Muscle layer of colon (tissue), 2 donors: ENCODE results near the gene TMEM258.
A peak's percentile ranks its signal among the peaks of the same experiment; 100 is the strongest.

Experiments
- H3K27ac ChIP-seq: one replicate; pipeline ENCODE4 v1.7.0; 2013; ENCODE audit warnings: low read depth, mild to moderate bottlenecking, low read length, moderate library complexity
- H3K27me3 ChIP-seq, 2 donors: one replicate each; pipeline ENCODE4 v1.7.0; 2013; ENCODE audit warnings: low read length in 2 of 2, mild to moderate bottlenecking in 2 of 2; ENCODE audit not compliant: insufficient read depth in 2 of 2, control insufficient read depth in 1 of 2
- H3K36me3 ChIP-seq: one replicate; pipeline ENCODE4 v1.7.0; 2013; ENCODE audit warnings: mild to moderate bottlenecking, low read length; ENCODE audit not compliant: insufficient read depth
- H3K4me1 ChIP-seq: one replicate; pipeline ENCODE4 v1.7.0; 2013; ENCODE audit warnings: mild to moderate bottlenecking, low read length; ENCODE audit not compliant: insufficient read depth
- H3K4me3 ChIP-seq, 2 donors: one replicate each; pipeline ENCODE4 v1.7.0; 2013; ENCODE audit warnings: low read length in 2 of 2, low read depth in 1 of 2, mild to moderate bottlenecking in 1 of 2, moderate library complexity in 1 of 2
- H3K9ac ChIP-seq: one replicate; pipeline ENCODE4 v1.7.0; 2013; ENCODE audit warnings: low read length
- H3K9me3 ChIP-seq: one replicate; pipeline ENCODE4 v1.7.0; 2013; ENCODE audit warnings: mild to moderate bottlenecking, low read length
- donor health status: abdominal sarcoma.
- donor health status: Adenocarcinoma of cecum.

TMEM258 gene

DNA sequence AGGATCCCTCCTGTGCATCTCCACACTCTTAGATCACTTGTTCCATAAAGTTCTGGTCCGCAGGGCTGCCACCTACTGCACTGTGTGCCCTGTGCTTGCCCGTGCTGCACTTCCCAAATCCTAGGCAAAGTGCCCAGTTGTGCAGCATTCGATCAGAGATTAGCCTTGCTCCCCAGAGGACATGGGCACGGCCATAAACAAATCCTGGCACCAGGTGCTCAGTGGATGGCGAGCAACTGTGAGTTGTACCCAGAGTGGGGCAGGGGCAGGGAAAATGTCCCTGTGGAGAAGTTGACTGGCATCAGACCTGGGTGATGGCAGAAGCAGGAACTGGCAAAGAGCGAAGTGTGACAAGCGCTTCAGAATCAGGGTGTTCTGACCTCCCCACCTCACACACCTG lies 40.4 kb upstream of the TMEM258 start:
- Histone ChIP-seq H3K36me3 (no peaks in the 10 kb centered on the region), H3K9ac (no peak overlapping the region), H3K4me1 (peaks cover 37% of the 10 kb centered on the region), H3K9me3 (no peaks in the 10 kb centered on the region), H3K27me3 (no peaks in the 10 kb centered on the region), H3K27ac (no peak overlapping the region), H3K4me3 (no peak overlapping the region)

GRCh38 chr11:61832207-61832606 lies 39.8 kb upstream of the TMEM258 start:
- no peak overlapping the region for H3K27ac ChIP-seq
- peaks cover 39% of the 10 kb centered on the region for H3K4me1 ChIP-seq

DNA sequence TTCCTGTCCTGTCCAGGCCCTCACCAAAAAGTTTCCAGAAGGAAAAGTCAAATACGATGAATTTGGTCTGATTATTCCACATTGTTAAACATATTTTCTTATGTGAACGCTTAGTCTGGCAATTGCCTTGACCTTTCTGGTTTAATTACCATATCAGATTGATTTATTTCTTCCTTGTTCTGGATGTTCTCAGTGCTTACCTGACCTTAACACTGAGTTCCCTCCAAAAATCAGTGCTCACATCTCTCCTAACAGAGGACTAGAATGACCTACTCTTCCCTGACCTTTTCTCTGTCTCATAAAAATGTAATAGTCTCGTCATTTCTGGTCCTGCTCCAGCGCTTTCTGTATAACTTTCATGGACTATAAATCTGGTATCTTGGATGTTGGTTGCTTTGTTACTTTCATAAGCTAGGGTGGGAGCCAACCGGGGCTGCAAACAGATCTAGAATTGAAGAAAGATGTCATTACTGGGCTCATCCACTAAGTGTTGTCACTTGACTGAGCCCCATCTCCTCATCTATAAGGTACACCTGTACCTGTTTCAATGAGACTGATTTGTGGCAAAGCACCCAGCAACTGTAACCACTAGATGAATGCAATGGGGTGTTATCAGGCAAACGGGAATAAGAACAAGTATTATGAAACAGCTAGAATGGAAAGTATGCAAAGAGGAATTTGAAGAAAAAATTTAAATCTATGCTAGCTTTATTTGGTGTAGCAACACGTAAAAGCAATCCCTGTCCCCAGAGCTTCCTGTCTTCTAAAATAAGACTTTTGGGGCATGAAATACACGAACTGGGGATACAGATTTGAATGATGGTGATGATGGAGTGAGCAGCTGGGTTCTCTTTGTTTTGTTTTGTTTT lies 38.1 kb upstream of the TMEM258 start:
- Histone ChIP-seq H3K9ac (no peak overlapping the region), H3K36me3 (no peaks in the 10 kb centered on the region), H3K27me3 (no peaks in the 10 kb centered on the region), H3K27ac (peak overlapping the region; percentile 53), H3K4me1 (peaks cover 42% of the 10 kb centered on the region), H3K9me3 (no peaks in the 10 kb centered on the region), H3K4me3 (peak overlapping the region in 1 of 2 donors; percentile 6)

More at GRCh38 chr11:61832207-61832606, 39.8 kb upstream of the TMEM258 start:
- Histone ChIP-seq H3K9ac (no peak overlapping the region), H3K27me3 (no peaks in the 10 kb centered on the region), H3K9me3 (no peaks in the 10 kb centered on the region), H3K4me3 (no peak overlapping the region), H3K36me3 (no peaks in the 10 kb centered on the region)

DNA sequence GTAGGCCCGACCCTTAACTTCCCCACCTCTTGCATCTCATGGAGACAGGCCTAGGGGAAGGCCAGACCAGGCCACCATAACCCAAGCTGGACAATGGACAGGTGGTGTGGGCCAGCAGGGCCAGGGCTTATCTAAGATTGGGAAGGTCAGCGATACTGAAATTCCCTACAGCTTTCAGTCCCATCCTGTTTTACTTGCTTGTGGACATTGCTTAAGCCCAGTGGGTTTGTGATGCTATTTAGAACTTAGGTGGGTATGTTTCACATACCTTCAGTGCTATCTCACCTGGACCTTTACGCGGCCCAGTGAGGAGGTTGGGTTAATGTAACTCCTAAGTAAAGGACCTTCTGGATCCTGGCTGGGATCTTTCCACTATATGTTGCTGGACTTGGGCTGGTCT lies 37.4 kb upstream of the TMEM258 start:
- H3K9me3 ChIP-seq: no peaks in the 10 kb centered on the region
- no peak overlapping the region for H3K9ac ChIP-seq

GRCh38 chr11:61828629-61829407 lies 36.4 kb upstream of the TMEM258 start:
- Histone ChIP-seq H3K36me3 (no peaks in the 10 kb centered on the region), H3K4me1 (peaks cover 32% of the 10 kb centered on the region), H3K27me3 (no peaks in the 10 kb centered on the region), H3K9ac (no peak overlapping the region), H3K27ac (peak overlapping the region; percentile 95), H3K9me3 (no peaks in the 10 kb centered on the region), H3K4me3 (peak overlapping the region; percentile 61 to 92)

More for the DNA sequence above, 37.4 kb upstream of the TMEM258 start:
- Histone ChIP-seq H3K4me1 (peaks cover 38% of the 10 kb centered on the region), H3K36me3 (no peaks in the 10 kb centered on the region), H3K4me3 (no peak overlapping the region), H3K27ac (peak overlapping the region; percentile 28), H3K27me3 (no peaks in the 10 kb centered on the region)

DNA sequence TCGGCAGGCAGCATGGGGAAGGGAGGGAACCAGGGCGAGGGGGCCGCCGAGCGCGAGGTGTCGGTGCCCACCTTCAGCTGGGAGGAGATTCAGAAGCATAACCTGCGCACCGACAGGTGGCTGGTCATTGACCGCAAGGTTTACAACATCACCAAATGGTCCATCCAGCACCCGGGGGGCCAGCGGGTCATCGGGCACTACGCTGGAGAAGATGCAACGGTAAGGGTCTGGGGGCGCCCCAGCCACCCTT lies 35.9 kb upstream of the TMEM258 start:
- Histone ChIP-seq H3K4me1 (peaks cover 32% of the 10 kb centered on the region), H3K9ac (no peak overlapping the region), H3K9me3 (no peaks in the 10 kb centered on the region)

GRCh38 chr11:61827571-61828378 lies 35.4 kb upstream of the TMEM258 start, which contains the start of gene FADS2:
Gene FADS2, plus strand, starts transcription at chr11:61828300. Its CDS starts 91 bp downstream, at chr11:61828391.
- H3K36me3 ChIP-seq: no peaks in the 10 kb centered on the region
- no peaks in the 10 kb centered on the region for H3K9me3 ChIP-seq
- peak within 1 kb of the TSS; percentile 95 for H3K27ac ChIP-seq
- peaks cover 32% of the 10 kb centered on the region for H3K4me1 ChIP-seq
- peak within 1 kb of the TSS; percentile 61 to 92 for H3K4me3 ChIP-seq
- H3K27me3 ChIP-seq: no peaks in the 10 kb centered on the region
- H3K9ac ChIP-seq: no peak within 1 kb of the TSS

More for the DNA sequence above, 35.9 kb upstream of the TMEM258 start:
- no peaks in the 10 kb centered on the region for H3K27me3 ChIP-seq
- no peaks in the 10 kb centered on the region for H3K36me3 ChIP-seq
- peak overlapping the region; percentile 61 to 92 for H3K4me3 ChIP-seq
- peak overlapping the region; percentile 95 for H3K27ac ChIP-seq

DNA sequence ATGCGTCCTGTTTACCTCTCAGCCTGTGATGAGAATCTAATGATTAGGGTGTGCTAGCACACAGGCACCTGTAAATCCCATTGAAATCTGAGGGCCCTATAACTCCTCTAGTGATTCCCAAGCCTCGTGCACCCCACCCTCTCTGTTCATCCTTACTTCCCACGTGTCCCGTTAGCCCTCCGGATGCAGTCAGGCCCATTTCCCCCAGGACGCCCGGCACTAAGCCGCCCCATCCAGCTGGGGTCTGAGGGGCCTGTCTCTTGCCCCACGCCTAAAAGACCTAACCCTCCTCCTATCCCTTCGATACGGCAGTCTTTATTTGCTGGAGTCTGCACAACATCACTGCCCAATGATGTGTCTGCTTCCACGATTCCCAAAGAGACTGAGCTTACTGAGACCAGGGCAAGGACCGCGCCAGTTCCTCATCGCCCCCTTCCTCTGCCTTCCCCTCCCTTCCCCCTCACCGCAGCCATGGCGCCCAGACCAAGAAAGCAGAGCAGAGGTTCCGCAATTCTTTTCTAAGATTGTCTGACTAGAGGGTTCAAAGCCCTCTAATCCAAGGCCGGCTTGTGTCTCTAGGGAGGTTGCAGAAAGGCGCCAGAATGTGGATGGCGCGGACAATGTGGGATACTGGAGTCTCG lies 34.7 kb upstream of the TMEM258 start:
- Histone ChIP-seq H3K4me3 (peak overlapping the region; percentile 61 to 92), H3K9me3 (no peaks in the 10 kb centered on the region), H3K27ac (peak overlapping the region; percentile 95), H3K4me1 (peaks cover 32% of the 10 kb centered on the region), H3K9ac (no peak overlapping the region), H3K27me3 (no peaks in the 10 kb centered on the region), H3K36me3 (no peaks in the 10 kb centered on the region)

- no peaks in the 10 kb centered on the region for H3K9me3 ChIP-seq
- H3K4me3 ChIP-seq: no peak overlapping the region
- no peaks in the 10 kb centered on the region for H3K27me3 ChIP-seq
- no peak overlapping the region for H3K27ac ChIP-seq
- H3K36me3 ChIP-seq: no peaks in the 10 kb centered on the region
- H3K4me1 ChIP-seq: peaks cover 5% of the 10 kb centered on the region
- no peak overlapping the region for H3K9ac ChIP-seq
Measured at GRCh38 chr11:61820174-61820573, 27.8 kb upstream of the TMEM258 start.

GRCh38 chr11:61817471-61818202 lies 25.2 kb upstream of the TMEM258 start:
- Histone ChIP-seq H3K9ac (no peak overlapping the region), H3K27me3 (no peaks in the 10 kb centered on the region), H3K36me3 (no peaks in the 10 kb centered on the region), H3K4me1 (peaks cover 5% of the 10 kb centered on the region), H3K27ac (peak overlapping the region; percentile 24), H3K9me3 (no peaks in the 10 kb centered on the region), H3K4me3 (peak overlapping the region in 1 of 2 donors; percentile 39)
